Measurements from ENCODE around the gene ATXN1L.
"Not testable (repeated sequence)": the region's sequence is repeated elsewhere in the genome, so short reads cannot be mapped to it uniquely, and the experiment has no call there.

ATXN1L gene

GRCh38 chr16:71852561-71852960 is 6.8 kb downstream of the ATXN1L start:
- DNase-seq (ENCODE audit: low read depth in 2 of 2) = no peak

- no peak for DNase-seq (ENCODE audit: low read depth in 2 of 2)
Observed at GRCh38 chr16:71853413-71853812, 7.6 kb downstream of the ATXN1L start.

GRCh38 chr16:71854369-71854948 is 8.7 kb downstream of the ATXN1L start:
- no peak for DNase-seq (ENCODE audit: low read depth in 2 of 2)

GRCh38 chr16:71855937-71856662 is 10.3 kb downstream of the ATXN1L start:
- DNase-seq (ENCODE audit: low read depth in 2 of 2) = no peak

DNA sequence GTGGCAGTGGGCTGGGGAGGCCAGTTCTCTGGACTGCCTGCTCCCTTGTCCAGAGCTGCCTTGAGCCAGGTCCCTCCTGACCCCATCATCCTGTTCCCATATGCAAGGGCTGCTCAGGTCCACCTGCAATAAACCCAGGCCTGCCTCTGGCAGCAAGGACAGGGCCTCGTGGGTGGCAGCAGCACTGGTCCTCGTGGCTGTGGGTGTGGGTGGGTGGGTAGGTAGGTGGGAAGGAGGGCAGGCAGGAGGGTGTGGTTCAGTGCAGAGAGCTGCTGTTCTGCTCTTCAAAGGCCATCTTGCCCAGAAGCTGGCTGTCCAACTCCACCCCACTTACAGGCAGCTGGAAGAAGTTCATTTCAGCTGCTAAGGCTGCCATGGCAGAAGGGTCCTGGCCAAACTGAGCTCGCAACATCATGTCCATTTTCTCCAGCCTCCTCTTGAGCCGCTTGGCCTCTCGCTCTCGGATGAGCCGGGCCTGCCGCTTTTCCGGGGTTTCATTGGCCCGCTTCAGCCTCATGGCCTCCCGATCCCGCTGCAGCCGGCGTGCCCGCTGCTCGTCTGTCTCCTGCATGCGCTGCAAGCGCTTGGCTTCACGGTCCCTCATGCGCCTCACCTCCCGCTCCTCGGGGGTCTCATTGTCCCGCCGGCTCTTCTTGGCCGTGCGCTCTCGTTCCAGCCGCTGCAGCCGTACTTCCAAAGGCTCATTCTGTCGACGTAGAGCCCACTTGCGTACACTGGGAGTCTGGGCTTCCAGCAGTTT is 14.2 kb downstream of the ATXN1L start:
- no peak for DNase-seq (ENCODE audit: low read depth in 2 of 2)

- no peak for DNase-seq (ENCODE audit: low read depth in 2 of 2)
Observed at GRCh38 chr16:71863995-71864394, 18.2 kb downstream of the ATXN1L start.

DNA sequence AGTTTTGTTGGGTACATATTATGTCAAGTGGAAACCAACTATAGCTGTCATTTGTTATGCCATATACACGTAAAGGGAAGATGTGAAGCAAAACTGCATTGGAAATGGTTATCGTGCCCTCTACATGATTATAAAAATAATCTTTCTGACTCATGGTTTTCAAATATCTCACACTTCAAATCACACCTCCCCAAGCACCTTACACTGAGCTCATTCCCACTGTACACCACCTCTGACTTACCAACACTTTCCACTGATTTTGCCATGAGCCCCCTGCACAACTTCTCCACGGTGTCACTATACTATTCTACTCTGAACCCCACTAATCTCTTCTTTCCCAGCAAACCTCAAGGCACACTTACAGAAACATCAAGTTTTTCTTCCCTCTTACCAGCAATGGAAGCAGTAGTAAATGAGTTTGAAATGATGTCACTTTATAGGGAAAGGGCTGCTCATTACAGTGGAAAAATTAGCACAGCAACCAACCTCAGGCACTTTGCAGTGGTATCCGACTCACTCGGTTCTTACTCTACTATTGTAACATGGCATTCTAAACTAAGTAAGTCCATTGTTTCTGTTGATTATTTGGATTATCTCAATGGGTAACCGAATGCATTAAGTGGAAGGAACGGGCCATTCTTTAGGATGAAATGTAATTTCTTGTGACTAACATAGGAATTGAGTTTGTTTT is 19.5 kb downstream of the ATXN1L start:
- DNase-seq (ENCODE audit: low read depth in 2 of 2) = no peak

- not testable (repeated sequence) for DNase-seq (ENCODE audit: low read depth in 2 of 2)
Observed at GRCh38 chr16:71867175-71867574, 21.4 kb downstream of the ATXN1L start.

- DNase-seq (ENCODE audit: low read depth in 2 of 2) = no peak
Observed at GRCh38 chr16:71867939-71868338, 22.2 kb downstream of the ATXN1L start.

GRCh38 chr16:71869089-71869488 is 23.3 kb downstream of the ATXN1L start:
- no peak for DNase-seq (ENCODE audit: low read depth in 2 of 2)

GRCh38 chr16:71870818-71871217 is 25.0 kb downstream of the ATXN1L start:
- DNase-seq (ENCODE audit: low read depth in 2 of 2) = no peak

DNA sequence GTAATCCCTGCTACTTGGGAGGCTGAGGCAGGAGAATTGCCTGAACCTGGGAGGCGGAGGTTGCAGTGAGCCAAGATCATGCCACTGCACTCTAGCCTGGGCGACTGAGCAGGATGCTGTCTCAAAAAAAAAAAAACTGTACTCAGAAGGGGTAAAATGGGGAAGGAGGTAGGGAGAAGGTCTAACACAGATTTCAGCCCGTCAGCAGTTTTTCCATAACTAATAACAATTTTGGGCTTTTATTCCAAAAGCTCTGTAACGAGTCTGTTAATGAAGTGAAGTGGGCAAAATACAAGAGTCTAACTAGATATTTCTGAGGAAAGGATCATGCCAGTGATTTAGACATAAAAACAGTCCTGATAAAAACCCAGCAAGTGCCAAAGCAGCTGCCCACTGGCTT is 27.4 kb downstream of the ATXN1L start:
- no peak for DNase-seq (ENCODE audit: low read depth in 2 of 2)

- no peak for DNase-seq (ENCODE audit: low read depth in 2 of 2)
Observed at GRCh38 chr16:71878911-71879310, 33.1 kb downstream of the ATXN1L start.

- no peak for DNase-seq (ENCODE audit: low read depth in 2 of 2)
Observed at GRCh38 chr16:71880176-71880575, 34.4 kb downstream of the ATXN1L start.

DNA sequence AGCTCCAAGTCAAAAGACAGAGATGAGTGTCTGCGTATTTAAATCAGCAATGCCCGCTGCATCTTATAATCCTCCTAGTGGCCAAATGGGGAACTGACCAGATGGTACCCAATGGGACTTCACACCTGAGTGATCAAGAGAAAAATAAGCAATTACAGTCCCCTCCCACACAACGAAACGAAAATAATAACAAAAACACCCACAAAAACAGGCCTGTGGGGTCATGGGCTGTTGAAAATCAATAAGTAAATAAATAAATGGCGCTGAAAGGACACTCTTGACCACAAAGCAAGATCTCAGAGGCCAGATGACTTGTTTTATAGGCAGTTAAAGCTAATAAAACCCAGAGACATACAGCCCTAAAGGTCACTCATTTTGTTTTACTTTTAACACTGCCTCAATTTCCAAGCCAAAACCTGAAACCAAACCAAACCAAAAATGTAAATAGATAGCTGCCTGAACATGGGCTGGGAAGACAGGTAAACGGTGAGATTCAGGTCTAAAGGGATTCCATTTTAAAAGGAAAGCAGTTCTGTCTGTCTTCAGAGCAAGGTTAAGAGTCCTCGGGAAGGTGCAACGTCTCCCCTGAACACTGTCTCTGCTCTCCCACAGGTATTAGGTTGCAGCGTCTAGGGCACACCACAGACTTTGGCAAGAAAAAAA is 36.9 kb downstream of the ATXN1L start:
- DNase-seq (ENCODE audit: low read depth in 2 of 2) = peak in 1 of 2 experiments; percentile 36

DNA sequence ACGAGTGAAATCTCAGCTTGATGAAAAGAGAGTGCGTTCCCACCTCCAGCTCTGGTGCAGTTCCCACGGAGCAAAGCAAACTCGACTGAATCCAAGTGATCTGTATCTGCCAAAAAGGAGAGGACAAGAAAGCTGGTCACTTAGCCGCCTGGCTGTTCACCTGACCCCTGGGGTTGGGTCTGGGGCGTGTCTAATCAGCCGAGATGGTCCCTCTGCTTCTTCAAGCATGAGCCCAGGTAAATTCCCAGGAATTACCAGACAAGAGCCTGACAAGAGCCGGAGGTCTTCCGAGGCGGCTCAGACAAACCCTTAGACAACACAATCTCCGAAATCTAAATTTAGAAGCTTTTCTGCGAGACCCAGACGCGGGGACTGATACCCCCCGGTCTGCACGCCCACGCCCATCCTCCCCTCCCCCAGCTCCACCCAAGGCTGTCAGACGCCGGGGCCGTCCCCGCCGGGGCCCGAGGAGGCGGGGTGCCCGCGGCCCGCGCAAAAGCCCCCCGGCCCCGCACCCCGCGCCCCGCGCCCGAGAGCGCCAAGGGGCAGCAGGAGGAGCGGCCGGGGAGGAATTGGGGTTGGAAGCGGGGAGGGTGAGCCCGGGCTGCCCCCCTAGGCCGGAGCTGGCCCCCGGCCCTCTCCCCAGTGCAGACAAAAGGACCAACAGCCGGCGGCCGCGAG is 37.5 kb downstream of the ATXN1L start:
- DNase-seq (ENCODE audit: low read depth in 2 of 2) = no peak

DNA sequence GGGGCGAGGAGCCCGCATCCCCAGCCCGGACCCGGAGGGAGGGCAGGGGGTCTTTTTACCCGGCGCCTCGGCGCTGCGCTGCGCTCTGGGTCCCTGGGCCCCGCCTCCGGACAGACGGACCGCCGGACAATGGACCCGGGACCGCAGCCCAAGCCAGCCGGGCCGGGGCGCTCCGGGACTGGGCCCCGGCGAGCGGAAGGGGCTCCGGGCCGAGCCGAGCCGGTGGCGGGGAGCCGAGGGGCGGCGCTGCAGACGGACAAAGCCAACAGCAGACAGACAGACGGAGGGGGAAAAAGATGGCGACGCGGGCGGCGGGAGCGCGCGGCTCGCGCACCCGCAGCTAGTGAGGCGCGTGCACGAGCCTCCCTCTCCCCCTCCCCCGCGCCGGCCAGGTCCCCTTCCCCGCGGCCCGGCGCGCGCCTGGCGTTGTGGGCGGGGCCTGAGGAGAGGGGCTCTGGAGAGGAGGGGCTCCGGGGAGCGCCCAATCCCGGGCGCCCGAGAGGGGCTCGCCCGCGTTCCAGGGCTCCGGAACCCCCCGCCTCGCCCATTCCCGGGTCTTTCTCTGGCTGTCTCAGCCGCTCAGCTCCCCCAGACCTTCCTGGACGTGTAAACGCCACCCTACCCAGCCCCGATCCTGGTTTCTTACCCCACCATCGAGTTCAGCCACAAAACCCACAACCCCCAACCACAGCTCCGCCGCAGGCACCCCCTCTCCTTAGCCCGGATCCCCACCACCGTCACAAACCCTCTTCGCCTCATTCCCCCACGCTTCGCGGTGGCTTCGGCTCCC is 38.3 kb downstream of the ATXN1L start, which contains the start of gene ZNF821:
ZNF821 (minus strand) TSS at position 334 of the 790 bp plus-strand sequence. CDS start 4,236 bp downstream, outside the sequence.
- DNase-seq (ENCODE audit: low read depth in 2 of 2) = peak; percentile 52 to 58

GRCh38 chr16:71885261-71885650 is 39.5 kb downstream of the ATXN1L start:
- no peak for DNase-seq (ENCODE audit: low read depth in 2 of 2)

GRCh38 chr16:71889147-71889546 is 43.4 kb downstream of the ATXN1L start:
- DNase-seq (ENCODE audit: low read depth in 2 of 2) = no peak

DNA sequence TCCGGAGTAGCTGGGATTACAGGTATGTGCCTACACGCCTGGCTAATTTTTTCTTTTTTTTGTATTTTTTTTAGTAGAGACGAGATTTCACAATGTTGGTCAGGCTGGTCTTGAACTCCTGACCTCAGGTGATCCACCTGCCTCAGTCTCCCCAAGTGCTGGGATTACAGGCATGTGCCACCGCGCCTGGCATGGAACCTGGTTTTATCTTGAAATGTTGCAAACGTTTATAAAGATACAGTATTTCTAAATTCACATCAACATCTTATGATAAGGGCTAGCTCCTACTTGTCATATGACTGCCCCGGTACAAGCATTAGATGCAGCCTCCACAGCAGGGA is 48.1 kb downstream of the ATXN1L start:
- DNase-seq (ENCODE audit: low read depth in 2 of 2) = no peak

Measured in fibroblast of skin of left quadriceps (primary cell).